ENCODE results near the gene MACROD2. TPM values are rescaled to one million over a fixed set of nuclear protein-coding genes. Genes with fewer than 3 reads are reported as not detected.

Gene MACROD2
- total RNA-seq, 1 donor from 2014 or later = 2.4 TPM

DNA sequence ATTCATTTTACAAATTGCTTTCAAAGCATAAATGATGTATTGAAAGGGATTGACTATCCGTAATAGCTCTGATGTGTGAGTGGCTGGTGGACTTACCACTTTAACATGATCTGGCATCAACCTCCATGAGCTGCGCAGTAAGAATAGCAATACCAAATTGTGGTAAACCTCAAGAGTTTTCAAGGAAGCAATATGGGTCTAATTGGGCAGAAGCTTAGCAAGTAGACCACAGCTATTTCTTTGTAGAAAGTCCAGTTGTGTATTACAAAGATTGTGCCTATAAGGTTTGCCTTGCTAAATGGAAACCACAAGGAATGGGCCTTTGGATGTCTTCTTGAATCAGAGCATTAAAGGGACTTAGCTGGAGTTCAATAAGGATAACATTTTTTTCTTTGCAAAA is 1841.3 kb downstream of the MACROD2 start:
- Histone ChIP-seq H3K9ac (ENCODE audit: low read length) (no peak overlapping the region), H3K27me3 (ENCODE audit: insufficient read depth, low read length) (no peaks in the 10 kb centered on the region), H3K79me2 (ENCODE audit: insufficient read depth, low read length) (no peaks in the 10 kb centered on the region), H3K9me3 (ENCODE audit: insufficient read depth, low read depth, low read length) (peaks cover 3% of the 10 kb centered on the region), H2AFZ (ENCODE audit: low read depth, low read length) (no peak overlapping the region), H3K36me3 (ENCODE audit: insufficient read depth, low read length) (no peaks in the 10 kb centered on the region), H4K20me1 (ENCODE audit: insufficient read depth, low read length) (no peaks in the 10 kb centered on the region), H3K4me3 (ENCODE audit: insufficient read depth, low read depth, low read length) (no peak overlapping the region), H3K4me1 (ENCODE audit: insufficient read depth, low read length) (no peaks in the 10 kb centered on the region), H3K27ac (ENCODE audit: low read depth, low read length) (no peak overlapping the region), H3K4me2 (ENCODE audit: low read length) (no peak overlapping the region)
- no peaks in the 10 kb centered on the region for H3K9me3 Mint-ChIP-seq (ENCODE audit: unreplicated experiment)
- H3K27me3 Mint-ChIP-seq (ENCODE audit: low read depth, unreplicated experiment) = peaks cover 3% of the 10 kb centered on the region
- H3K4me1 Mint-ChIP-seq (ENCODE audit: low read depth, unreplicated experiment) = peaks cover 6% of the 10 kb centered on the region
- H3K27ac Mint-ChIP-seq (ENCODE audit: unreplicated experiment) = no peak overlapping the region
- FAIRE-seq (no peak), DNase-seq (ENCODE audit: low read depth) (peak; percentile 29)
- TF ChIP-seq EZH2 (IDR thresholded peaks at IDR 0.05; ENCODE audit: insufficient read depth, low read length) = no peak
- TF ChIP-seq, protein P1, sequence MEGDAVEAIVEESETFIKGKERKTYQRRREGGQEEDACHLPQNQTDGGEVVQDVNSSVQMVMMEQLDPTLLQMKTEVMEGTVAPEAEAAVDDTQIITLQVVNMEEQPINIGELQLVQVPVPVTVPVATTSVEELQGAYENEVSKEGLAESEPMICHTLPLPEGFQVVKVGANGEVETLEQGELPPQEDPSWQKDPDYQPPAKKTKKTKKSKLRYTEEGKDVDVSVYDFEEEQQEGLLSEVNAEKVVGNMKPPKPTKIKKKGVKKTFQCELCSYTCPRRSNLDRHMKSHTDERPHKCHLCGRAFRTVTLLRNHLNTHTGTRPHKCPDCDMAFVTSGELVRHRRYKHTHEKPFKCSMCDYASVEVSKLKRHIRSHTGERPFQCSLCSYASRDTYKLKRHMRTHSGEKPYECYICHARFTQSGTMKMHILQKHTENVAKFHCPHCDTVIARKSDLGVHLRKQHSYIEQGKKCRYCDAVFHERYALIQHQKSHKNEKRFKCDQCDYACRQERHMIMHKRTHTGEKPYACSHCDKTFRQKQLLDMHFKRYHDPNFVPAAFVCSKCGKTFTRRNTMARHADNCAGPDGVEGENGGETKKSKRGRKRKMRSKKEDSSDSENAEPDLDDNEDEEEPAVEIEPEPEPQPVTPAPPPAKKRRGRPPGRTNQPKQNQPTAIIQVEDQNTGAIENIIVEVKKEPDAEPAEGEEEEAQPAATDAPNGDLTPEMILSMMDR (IDR thresholded peaks at IDR 0.05; ENCODE audit: insufficient read depth, low read depth, low read length) = no peak
- H3K36me3 Mint-ChIP-seq (ENCODE audit: low read depth, unreplicated experiment) = no peaks in the 10 kb centered on the region
- no peak overlapping the region for H3K4me3 Mint-ChIP-seq (ENCODE audit: unreplicated experiment)

DNA sequence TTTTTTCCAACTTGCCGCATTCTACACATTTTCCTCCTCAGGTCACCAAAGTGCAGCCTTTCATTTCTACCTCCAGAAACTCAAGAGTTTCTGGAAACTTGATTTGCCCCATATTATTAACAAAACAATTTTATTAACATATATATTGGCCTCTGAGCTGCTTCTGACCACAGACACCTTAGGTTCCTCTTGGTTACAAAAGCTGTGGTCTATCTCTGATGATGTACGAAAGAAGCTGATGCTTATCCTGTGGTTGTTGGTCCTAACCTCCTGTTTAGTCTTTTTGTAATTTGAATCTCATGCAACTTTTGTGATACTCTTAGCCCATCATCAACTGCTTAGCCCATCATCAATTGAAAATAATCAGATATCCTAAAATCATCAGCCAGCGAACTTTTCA is 1842.2 kb downstream of the MACROD2 start:
- FAIRE-seq = no peak
- no peak overlapping the region for H3K9ac ChIP-seq (ENCODE audit: low read length)
- H3K4me3 Mint-ChIP-seq (ENCODE audit: unreplicated experiment) = no peak overlapping the region
- H3K36me3 ChIP-seq (ENCODE audit: insufficient read depth, low read length) = no peaks in the 10 kb centered on the region
- peaks cover 3% of the 10 kb centered on the region for H3K9me3 ChIP-seq (ENCODE audit: insufficient read depth, low read depth, low read length)
- H3K27me3 ChIP-seq (ENCODE audit: insufficient read depth, low read length) = no peaks in the 10 kb centered on the region
- H3K27ac Mint-ChIP-seq (ENCODE audit: unreplicated experiment) = no peak overlapping the region
- no peak for TF ChIP-seq EZH2 (IDR thresholded peaks at IDR 0.05; ENCODE audit: insufficient read depth, low read length)
- TF ChIP-seq, protein P1 (IDR thresholded peaks at IDR 0.05; ENCODE audit: insufficient read depth, low read depth, low read length) = no peak
- no peak for DNase-seq (ENCODE audit: low read depth)
- peaks cover 6% of the 10 kb centered on the region for H3K4me1 Mint-ChIP-seq (ENCODE audit: low read depth, unreplicated experiment)
- H3K27ac ChIP-seq (ENCODE audit: low read depth, low read length) = no peak overlapping the region
- H2AFZ ChIP-seq (ENCODE audit: low read depth, low read length) = no peak overlapping the region
- H3K79me2 ChIP-seq (ENCODE audit: insufficient read depth, low read length) = no peaks in the 10 kb centered on the region
- no peaks in the 10 kb centered on the region for H3K4me1 ChIP-seq (ENCODE audit: insufficient read depth, low read length)
- no peaks in the 10 kb centered on the region for H4K20me1 ChIP-seq (ENCODE audit: insufficient read depth, low read length)
- H3K27me3 Mint-ChIP-seq (ENCODE audit: low read depth, unreplicated experiment) = no peaks in the 10 kb centered on the region
- H3K4me2 ChIP-seq (ENCODE audit: low read length) = no peak overlapping the region
- H3K9me3 Mint-ChIP-seq (ENCODE audit: unreplicated experiment) = no peaks in the 10 kb centered on the region
- no peak overlapping the region for H3K4me3 ChIP-seq (ENCODE audit: insufficient read depth, low read depth, low read length)
- H3K36me3 Mint-ChIP-seq (ENCODE audit: low read depth, unreplicated experiment) = no peaks in the 10 kb centered on the region

DNA sequence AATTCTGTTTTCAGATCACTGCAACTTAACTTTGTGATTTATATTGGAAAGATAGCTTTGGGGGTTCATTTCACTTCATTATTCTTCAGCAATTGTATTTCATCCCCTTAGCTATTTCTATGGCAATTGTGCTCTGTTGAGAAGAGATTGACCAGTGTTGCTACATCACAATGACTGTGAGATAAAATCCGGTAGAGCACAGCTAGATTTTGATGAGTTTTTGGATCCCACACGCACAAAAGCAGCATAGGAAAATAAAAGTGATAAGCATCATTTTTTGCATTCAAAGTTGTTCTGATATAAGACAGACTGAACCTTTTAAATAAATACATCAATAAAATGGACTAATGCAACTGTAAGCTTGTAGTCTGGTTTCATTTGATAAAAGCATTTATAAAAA is 1843.2 kb downstream of the MACROD2 start:
- no peak overlapping the region for H3K27ac Mint-ChIP-seq (ENCODE audit: unreplicated experiment)
- H4K20me1 ChIP-seq (ENCODE audit: insufficient read depth, low read length) = no peaks in the 10 kb centered on the region
- no peaks in the 10 kb centered on the region for H3K36me3 Mint-ChIP-seq (ENCODE audit: low read depth, unreplicated experiment)
- H3K4me1 Mint-ChIP-seq (ENCODE audit: low read depth, unreplicated experiment) = peaks cover 6% of the 10 kb centered on the region
- no peaks in the 10 kb centered on the region for H3K36me3 ChIP-seq (ENCODE audit: insufficient read depth, low read length)
- H3K9me3 ChIP-seq (ENCODE audit: insufficient read depth, low read depth, low read length) = peaks cover 3% of the 10 kb centered on the region
- H3K27me3 Mint-ChIP-seq (ENCODE audit: low read depth, unreplicated experiment) = no peaks in the 10 kb centered on the region
- H3K27ac ChIP-seq (ENCODE audit: low read depth, low read length) = no peak overlapping the region
- H3K4me2 ChIP-seq (ENCODE audit: low read length) = no peak overlapping the region
- H3K79me2 ChIP-seq (ENCODE audit: insufficient read depth, low read length) = no peaks in the 10 kb centered on the region
- H3K4me1 ChIP-seq (ENCODE audit: insufficient read depth, low read length) = no peaks in the 10 kb centered on the region
- H3K4me3 ChIP-seq (ENCODE audit: insufficient read depth, low read depth, low read length) = no peak overlapping the region
- no peak overlapping the region for H2AFZ ChIP-seq (ENCODE audit: low read depth, low read length)
- no peaks in the 10 kb centered on the region for H3K9me3 Mint-ChIP-seq (ENCODE audit: unreplicated experiment)
- no peak overlapping the region for H3K9ac ChIP-seq (ENCODE audit: low read length)
- FAIRE-seq = no peak
- DNase-seq (ENCODE audit: low read depth) = no peak
- TF ChIP-seq, protein P1 (IDR thresholded peaks at IDR 0.05; ENCODE audit: insufficient read depth, low read depth, low read length) = no peak
- no peak overlapping the region for H3K4me3 Mint-ChIP-seq (ENCODE audit: unreplicated experiment)
- no peaks in the 10 kb centered on the region for H3K27me3 ChIP-seq (ENCODE audit: insufficient read depth, low read length)
